ENCODE measurements around the gene ZNF263.
A peak's percentile ranks its signal among the peaks of the same experiment; 100 is the strongest.
"Not testable (repeated sequence)": the region's sequence is repeated elsewhere in the genome, so short reads cannot be mapped to it uniquely, and the experiment has no call there.

Gene ZNF263

GRCh38 chr16:3266873-3267537 is 16.3 kb upstream of the ZNF263 start:
- no peak for DNase-seq (ENCODE audit: low read depth in 2 of 2)

GRCh38 chr16:3268294-3268693 is 15.0 kb upstream of the ZNF263 start:
- DNase-seq (ENCODE audit: low read depth in 2 of 2), result no peak

- DNase-seq (ENCODE audit: low read depth in 2 of 2), result not testable (repeated sequence)
Measured at GRCh38 chr16:3270718-3271117, 12.6 kb upstream of the ZNF263 start.

- not testable (repeated sequence) for DNase-seq (ENCODE audit: low read depth in 2 of 2)
Measured at GRCh38 chr16:3271281-3271680, 12.0 kb upstream of the ZNF263 start.

GRCh38 chr16:3274490-3274889 is 8.8 kb upstream of the ZNF263 start:
- DNase-seq (ENCODE audit: low read depth in 2 of 2), result no peak

- DNase-seq (ENCODE audit: low read depth in 2 of 2), result no peak
Measured at GRCh38 chr16:3274947-3275346, 8.3 kb upstream of the ZNF263 start.

GRCh38 chr16:3276679-3277078 is 6.6 kb upstream of the ZNF263 start:
- no peak for DNase-seq (ENCODE audit: low read depth in 2 of 2)

GRCh38 chr16:3281222-3281820 is 2.0 kb upstream of the ZNF263 start:
- no peak for DNase-seq (ENCODE audit: low read depth in 2 of 2)

GRCh38 chr16:3282103-3282729 is 1.1 kb upstream of the ZNF263 start:
- DNase-seq (ENCODE audit: low read depth in 2 of 2), result no peak

GRCh38 chr16:3283543-3284447 is 504 bp downstream of the ZNF263 start:
- no peak for DNase-seq (ENCODE audit: low read depth in 2 of 2)

- DNase-seq (ENCODE audit: low read depth in 2 of 2), result no peak
Measured at GRCh38 chr16:3285131-3285530, 1.8 kb downstream of the ZNF263 start.

GRCh38 chr16:3289998-3290673 is 6.8 kb downstream of the ZNF263 start:
- no peak for DNase-seq (ENCODE audit: low read depth in 2 of 2)

GRCh38 chr16:3292604-3293003 is 9.3 kb downstream of the ZNF263 start:
- DNase-seq (ENCODE audit: low read depth in 2 of 2), result no peak

GRCh38 chr16:3295209-3295608 is 11.9 kb downstream of the ZNF263 start:
- DNase-seq (ENCODE audit: low read depth in 2 of 2), result no peak

GRCh38 chr16:3295783-3296182 is 12.5 kb downstream of the ZNF263 start:
- no peak for DNase-seq (ENCODE audit: low read depth in 2 of 2)

- no peak for DNase-seq (ENCODE audit: low read depth in 2 of 2)
Measured at GRCh38 chr16:3304370-3304769, 21.1 kb downstream of the ZNF263 start.

- DNase-seq (ENCODE audit: low read depth in 2 of 2), result peak; percentile 49 to 53
Measured at GRCh38 chr16:3305109-3306068, 22.1 kb downstream of the ZNF263 start, which contains the start of the genes TIGD7 and ZNF75A. TIGD7 (minus strand) TSS chr16:3305430; CDS start chr16:3300614, 4,816 bp downstream. ZNF75A (plus strand) TSS chr16:3305497; CDS start chr16:3308429, 2,932 bp downstream.

- no peak for DNase-seq (ENCODE audit: low read depth in 2 of 2)
Measured at GRCh38 chr16:3306078-3306477, 22.8 kb downstream of the ZNF263 start.

GRCh38 chr16:3311496-3311895 is 28.2 kb downstream of the ZNF263 start:
- DNase-seq (ENCODE audit: low read depth in 2 of 2), result no peak

- DNase-seq (ENCODE audit: low read depth in 2 of 2), result no peak
Measured at GRCh38 chr16:3317315-3317999, 34.2 kb downstream of the ZNF263 start.

Measured in stimulated activated CD4-positive, alpha-beta T cell treated with anti-CD3 and anti-CD28 coated beads, Interleukin-1b, Interleukin-23, amount 100 ng/mL, for 1 hour (primary cell).